MCF 10A (cell line): ENCODE measurements around the gene LAMA3. TPM values are rescaled to one million over a fixed set of nuclear protein-coding genes. Genes with fewer than 3 reads are reported as not detected.

Source experiments
- BruUV-seq: library from RNA; stranded (reverse); fragments of 400-500 nt; replicated peaks from 2 replicates; lab custom pipeline; 2021; lab: Mats Ljungman, UMichigan
- CTCF ChIA-PET: fragments of 300-600 bp; sonication (Branson Sonifier 250); formaldehyde crosslinking; extraction: SDS; loops from one replicate; lab custom pipeline; 2021; ENCODE audit warnings: antibody characterized with exemption, inconsistent platforms; lab: Yijun Ruan, JAX
- POLR2A ChIA-PET: fragments of 300-600, 350-650 bp; sonication (Branson Sonifier 250); formaldehyde crosslinking; extraction: SDS; loops from one replicate; lab custom pipeline; 2020; ENCODE audit warnings: antibody characterized with exemption, inconsistent platforms; lab: Yijun Ruan, JAX
- DNase-seq: peaks from one replicate; pipeline ENCODE4 v3.0.0-alpha.2; 2018; ENCODE audit not compliant: unreplicated experiment
- H3K27ac Mint-ChIP-seq: one replicate; pipeline ENCODE4 v1.8.0; 2022; ENCODE audit warnings: mild to moderate bottlenecking, low read depth, mixed read lengths; ENCODE audit not compliant: unreplicated experiment
- H3K27me3 Mint-ChIP-seq: one replicate; pipeline ENCODE4 v1.8.0; 2022; ENCODE audit warnings: mixed read lengths; ENCODE audit not compliant: insufficient read depth, unreplicated experiment
- H3K36me3 Mint-ChIP-seq: one replicate; pipeline ENCODE4 v1.8.0; 2022; ENCODE audit warnings: mild to moderate bottlenecking, moderate library complexity, mixed read lengths; ENCODE audit not compliant: insufficient read depth, unreplicated experiment
- H3K4me1 Mint-ChIP-seq: one replicate; pipeline ENCODE4 v1.8.0; 2022; ENCODE audit warnings: mixed read lengths; ENCODE audit not compliant: insufficient read depth, unreplicated experiment
- H3K4me3 Mint-ChIP-seq: one replicate; pipeline ENCODE4 v1.8.0; 2022; ENCODE audit warnings: mild to moderate bottlenecking, moderate library complexity, mixed read lengths; ENCODE audit not compliant: unreplicated experiment
- H3K9me3 Mint-ChIP-seq: one replicate; pipeline ENCODE4 v1.8.0; 2022; ENCODE audit warnings: mixed read lengths; ENCODE audit not compliant: unreplicated experiment
- intact Hi-C: fragments of 100-400 bp; cut with micrococcal nuclease; formaldehyde crosslinking; loops from 2 replicates; pipeline ENCODE4 v1.14.1; 2022
- total RNA-seq: library from RNA; stranded (reverse); gene quantifications from 2 replicates; pipeline ENCODE4 v1.2.3, GENCODE V29; 2022
- TF ChIP-seq, protein P1 (sequence below): fragments of 200-600 bp; IDR thresholded peaks from one replicate; pipeline ENCODE4 v1.8.0; 2022; ENCODE audit warnings: antibody characterized with exemption, mild to moderate bottlenecking; ENCODE audit not compliant: unreplicated experiment

Gene LAMA3
- total RNA-seq, 1 experiment from 2014 or later = 371 TPM

GRCh38 chr18:23861805-23862470 lies 172.7 kb downstream of the LAMA3 start:
- POLR2A ChIA-PET = interaction anchor here (0.8 to 8.2 kb wide), 4 partner anchors 11 to 34 kb away, joined by 3 to 98 read pairs (median 4); no protein-coding TSS in a partner anchor
- CTCF ChIA-PET = interaction anchor here (0.7 to 0.8 kb wide), 2 partner anchors 515 to 731 kb away, joined by 3 to 4 read pairs; no protein-coding TSS in a partner anchor
- Mint-ChIP-seq H3K4me3 (no peak overlapping the region), H3K27ac (no peak overlapping the region), H3K36me3 (peaks cover 17% of the 10 kb centered on the region), H3K4me1 (peaks cover 24% of the 10 kb centered on the region), H3K9me3 (no peaks in the 10 kb centered on the region), H3K27me3 (no peaks in the 10 kb centered on the region)
- no peak for DNase-seq
- TF ChIP-seq, protein P1, sequence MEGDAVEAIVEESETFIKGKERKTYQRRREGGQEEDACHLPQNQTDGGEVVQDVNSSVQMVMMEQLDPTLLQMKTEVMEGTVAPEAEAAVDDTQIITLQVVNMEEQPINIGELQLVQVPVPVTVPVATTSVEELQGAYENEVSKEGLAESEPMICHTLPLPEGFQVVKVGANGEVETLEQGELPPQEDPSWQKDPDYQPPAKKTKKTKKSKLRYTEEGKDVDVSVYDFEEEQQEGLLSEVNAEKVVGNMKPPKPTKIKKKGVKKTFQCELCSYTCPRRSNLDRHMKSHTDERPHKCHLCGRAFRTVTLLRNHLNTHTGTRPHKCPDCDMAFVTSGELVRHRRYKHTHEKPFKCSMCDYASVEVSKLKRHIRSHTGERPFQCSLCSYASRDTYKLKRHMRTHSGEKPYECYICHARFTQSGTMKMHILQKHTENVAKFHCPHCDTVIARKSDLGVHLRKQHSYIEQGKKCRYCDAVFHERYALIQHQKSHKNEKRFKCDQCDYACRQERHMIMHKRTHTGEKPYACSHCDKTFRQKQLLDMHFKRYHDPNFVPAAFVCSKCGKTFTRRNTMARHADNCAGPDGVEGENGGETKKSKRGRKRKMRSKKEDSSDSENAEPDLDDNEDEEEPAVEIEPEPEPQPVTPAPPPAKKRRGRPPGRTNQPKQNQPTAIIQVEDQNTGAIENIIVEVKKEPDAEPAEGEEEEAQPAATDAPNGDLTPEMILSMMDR = no peak
- no TSS peak for BruUV-seq
- intact Hi-C loops = no loop called here

GRCh38 chr18:23864624-23865023 lies 175.4 kb downstream of the LAMA3 start:
- Mint-ChIP-seq H3K9me3 (no peaks in the 10 kb centered on the region), H3K27me3 (no peaks in the 10 kb centered on the region), H3K27ac (no peak overlapping the region), H3K4me3 (no peak overlapping the region), H3K36me3 (peaks cover 17% of the 10 kb centered on the region), H3K4me1 (no peaks in the 10 kb centered on the region)
- DNase-seq = no peak
- POLR2A ChIA-PET = interaction anchor here (1.1 kb wide), 1 partner anchor 25 kb away, joined by 3 read pairs; no protein-coding TSS in a partner anchor
- TF ChIP-seq, protein P1 = no peak
- intact Hi-C loops = no loop called here
- CTCF ChIA-PET = no interaction called here
- BruUV-seq = no TSS peak

DNA sequence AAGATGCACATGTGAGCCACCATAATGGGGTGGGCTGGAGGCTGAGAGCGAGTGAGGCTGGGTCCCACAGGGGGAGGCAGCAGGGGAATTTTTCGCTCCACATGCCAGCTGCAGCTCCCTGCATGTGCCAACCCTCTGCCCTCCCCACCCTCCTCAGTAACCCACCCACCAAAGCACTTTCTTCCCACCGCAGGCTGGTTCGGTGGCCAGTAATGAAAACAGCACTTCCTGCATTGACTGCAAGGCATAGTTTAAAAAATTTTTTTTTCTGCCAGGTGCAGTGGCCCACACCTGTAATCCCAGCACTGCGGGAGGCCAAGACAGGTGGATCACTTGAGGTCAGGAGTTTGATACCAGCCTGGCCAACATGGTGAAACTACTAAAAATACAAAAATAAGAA lies 177.8 kb downstream of the LAMA3 start:
- Mint-ChIP-seq H3K27ac (no peak overlapping the region), H3K4me1 (peaks cover 17% of the 10 kb centered on the region), H3K27me3 (no peaks in the 10 kb centered on the region), H3K9me3 (no peaks in the 10 kb centered on the region), H3K4me3 (no peak overlapping the region), H3K36me3 (peaks cover 11% of the 10 kb centered on the region)
- DNase-seq = no peak
- TF ChIP-seq, protein P1 = no peak
- no TSS peak for BruUV-seq
- intact Hi-C loops = no loop called here
- POLR2A ChIA-PET = no interaction called here
- CTCF ChIA-PET = interaction anchor here (1.0 kb wide), 1 partner anchor 17 kb away, joined by 6 read pairs; no protein-coding TSS in a partner anchor

DNA sequence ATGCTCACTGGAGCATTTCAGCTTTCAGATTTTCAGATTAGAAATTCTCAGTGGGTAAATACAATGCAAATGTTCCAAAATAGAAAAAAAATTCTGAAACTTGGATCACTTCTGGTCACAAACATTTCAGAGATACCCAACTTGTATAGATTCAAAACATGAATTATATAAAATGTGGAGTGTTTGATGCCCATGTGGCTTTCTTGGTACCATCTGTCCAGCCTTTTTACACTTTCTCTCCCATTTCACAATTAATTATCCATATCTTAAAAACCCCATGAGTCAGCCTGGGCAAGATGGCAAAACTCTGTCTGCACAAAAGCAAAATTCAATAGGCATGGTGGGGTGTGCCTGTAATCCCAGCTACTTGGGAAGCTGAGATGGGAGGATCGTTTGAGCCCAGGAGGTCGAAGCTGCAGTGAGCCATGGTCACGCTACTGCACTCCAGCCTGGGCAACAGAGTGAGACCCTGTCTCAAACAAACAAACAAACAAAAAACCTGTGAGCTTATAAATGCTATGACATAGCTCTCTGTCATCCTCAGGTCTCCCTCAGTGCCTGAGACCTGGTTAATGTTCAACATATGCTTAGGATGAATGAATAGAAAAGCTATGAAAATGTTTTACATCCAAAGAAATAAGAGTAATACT lies 179.0 kb downstream of the LAMA3 start:
- Mint-ChIP-seq H3K9me3 (no peaks in the 10 kb centered on the region), H3K4me1 (peaks cover 25% of the 10 kb centered on the region), H3K4me3 (no peak overlapping the region), H3K27ac (no peak overlapping the region), H3K36me3 (peaks cover 12% of the 10 kb centered on the region), H3K27me3 (no peaks in the 10 kb centered on the region)
- intact Hi-C loops = no loop called here
- DNase-seq = no peak
- BruUV-seq = no TSS peak
- TF ChIP-seq, protein P1 = no peak
- ChIA-PET POLR2A (interaction anchor here (1.5 to 1.9 kb wide), 2 partner anchors 10 to 30 kb away, joined by 5 to 10 read pairs; no protein-coding TSS in a partner anchor), CTCF (interaction anchor here (0.8 to 1.5 kb wide), 2 partner anchors 56 to 166 kb away, joined by 3 to 7 read pairs; no protein-coding TSS in a partner anchor)
